ENCODE measurements around the gene CRTC2. TPM values are rescaled to one million over a fixed set of nuclear protein-coding genes. Genes with fewer than 3 reads are reported as not detected.
"Not testable (repeated sequence)": the region's sequence is repeated elsewhere in the genome, so short reads cannot be mapped to it uniquely, and the experiment has no call there.

CRTC2 gene
- total RNA-seq, 1 donor from 2014 or later: 76.4 TPM

- no peak overlapping the region for H3K27ac Mint-ChIP-seq
- peaks cover 11% of the 10 kb centered on the region for H3K36me3 Mint-ChIP-seq (ENCODE audit: low read depth)
- H3K4me1 Mint-ChIP-seq (ENCODE audit: low read depth): peaks cover 10% of the 10 kb centered on the region
- no peak for DNase-seq (ENCODE audit: low spot score)
- H3K9me3 Mint-ChIP-seq: no peaks in the 10 kb centered on the region
- H3K4me3 Mint-ChIP-seq: no peak overlapping the region
- intact Hi-C loops (cut with micrococcal nuclease): loop anchor here (5.0 kb wide), 1 partner anchor 40 kb away; the partner anchor contains the start of gene DENND4B
- H3K27me3 Mint-ChIP-seq (ENCODE audit: insufficient read depth): no peaks in the 10 kb centered on the region
Observed at GRCh38 chr1:153907134-153907533, 51.3 kb downstream of the CRTC2 start.

- intact Hi-C loops (cut with micrococcal nuclease): loop anchor here (5.0 kb wide), 1 partner anchor 41 kb away; the partner anchor contains the start of gene DENND4B
- H3K4me1 Mint-ChIP-seq (ENCODE audit: low read depth): peaks cover 5% of the 10 kb centered on the region
- no peak overlapping the region for H3K27ac Mint-ChIP-seq
- no peaks in the 10 kb centered on the region for H3K9me3 Mint-ChIP-seq
- peaks cover 8% of the 10 kb centered on the region for H3K36me3 Mint-ChIP-seq (ENCODE audit: low read depth)
- H3K27me3 Mint-ChIP-seq (ENCODE audit: insufficient read depth): no peaks in the 10 kb centered on the region
- no peak overlapping the region for H3K4me3 Mint-ChIP-seq
- DNase-seq (ENCODE audit: low spot score): no peak
Observed at GRCh38 chr1:153906396-153906795, 52.0 kb downstream of the CRTC2 start.

GRCh38 chr1:153905908-153906307 is 52.5 kb downstream of the CRTC2 start:
- not testable (repeated sequence) for H3K4me3 Mint-ChIP-seq; H3K27me3 Mint-ChIP-seq (ENCODE audit: insufficient read depth); H3K4me1 Mint-ChIP-seq (ENCODE audit: low read depth); H3K36me3 Mint-ChIP-seq (ENCODE audit: low read depth); H3K27ac Mint-ChIP-seq; H3K9me3 Mint-ChIP-seq; DNase-seq (ENCODE audit: low spot score)
- intact Hi-C loops (cut with micrococcal nuclease): loop anchor here (5.0 kb wide), 1 partner anchor 41 kb away; the partner anchor contains the start of gene DENND4B

- Mint-ChIP-seq H3K4me1 (ENCODE audit: low read depth) (no peaks in the 10 kb centered on the region), H3K27ac (no peak overlapping the region), H3K27me3 (ENCODE audit: insufficient read depth) (no peaks in the 10 kb centered on the region), H3K36me3 (ENCODE audit: low read depth) (peaks cover 8% of the 10 kb centered on the region), H3K9me3 (no peaks in the 10 kb centered on the region), H3K4me3 (no peak overlapping the region)
- DNase-seq (ENCODE audit: low spot score): no peak
- intact Hi-C loops (cut with micrococcal nuclease): no loop called here
Observed at GRCh38 chr1:153903841-153904455, 54.5 kb downstream of the CRTC2 start.

- Mint-ChIP-seq H3K4me1 (ENCODE audit: low read depth) (peaks cover 6% of the 10 kb centered on the region), H3K4me3 (no peak overlapping the region), H3K27ac (no peak overlapping the region), H3K27me3 (ENCODE audit: insufficient read depth) (no peaks in the 10 kb centered on the region), H3K9me3 (no peaks in the 10 kb centered on the region), H3K36me3 (ENCODE audit: low read depth) (peaks cover 12% of the 10 kb centered on the region)
- no peak for DNase-seq (ENCODE audit: low spot score)
- intact Hi-C loops (cut with micrococcal nuclease): no loop called here
Observed at GRCh38 chr1:153899509-153899908, 58.9 kb downstream of the CRTC2 start.

Other genes starting within 250 kb of the CRTC2 start
- gene INTS3, start 230.6 kb downstream of the CRTC2 start, total RNA-seq: 57.0 and 57.3 TPM in 2 replicates
- 10.8 and 11.1 TPM in 2 replicates for gene SLC27A3, start 183.2 kb downstream of the CRTC2 start, total RNA-seq
- 69.1 and 70.4 TPM in 2 replicates for gene GATAD2B, start 35.6 kb downstream of the CRTC2 start, total RNA-seq
- 128 and 133 TPM in 2 replicates for gene DENND4B, start 11.9 kb downstream of the CRTC2 start, total RNA-seq
- 75.4 and 76.1 TPM in 2 replicates for gene SLC39A1, start 4.9 kb upstream of the CRTC2 start, total RNA-seq
- gene CREB3L4, start 9.3 kb upstream of the CRTC2 start, total RNA-seq: 8.1 and 9.8 TPM in 2 replicates
- gene JTB, start 19.1 kb upstream of the CRTC2 start, total RNA-seq: 198 and 213 TPM in 2 replicates
- gene RAB13, start 27.7 kb upstream of the CRTC2 start, total RNA-seq: 2.2 and 3.3 TPM in 2 replicates
- gene RPS27, start 32.1 kb upstream of the CRTC2 start, total RNA-seq: 1,226 and 1,349 TPM in 2 replicates
- 0.12 TPM in 1 of 2 replicates, not detected in the other for gene NUP210L, start 196.5 kb upstream of the CRTC2 start, total RNA-seq
- 665 and 668 TPM in 2 replicates for gene TPM3, start 233.5 kb upstream of the CRTC2 start, total RNA-seq
- not detected in 2 replicates for gene CFAP141, start 247.7 kb upstream of the CRTC2 start, total RNA-seq

Measured in activated T-helper 1 cell treated with anti-CD3 and anti-CD28 coated beads, Interleukin-12 subunit alpha, Interleukin-12 subunit beta, Interleukin-2, Interleukin-4 antibody, amounts not matched to agents 30 ng/mL and 10 ng/mL and 1 ng/mL, durations not matched to agents 14 hours and 24 hours and 36 hours (primary cell).